B cell (primary cell): Measurements from ENCODE around the gene ZBTB14. TPM values are rescaled to one million over a fixed set of nuclear protein-coding genes. Genes with fewer than 3 reads are reported as not detected.
A peak's percentile ranks its signal among the peaks of the same experiment; 100 is the strongest.

Experiments
- ATAC-seq: fragments of 200-7000 bp; cut with Tn5 transposase; one replicate; pipeline ENCODE4 v1.10.0; 2021; ENCODE audit warnings: low read depth, mild to moderate bottlenecking, moderate number of reproducible peaks, moderate library complexity
- CTCF ChIA-PET: fragments of 350-600 bp; sonication (Branson Sonifier 250); formaldehyde crosslinking; loops from one replicate; lab custom pipeline; 2021; ENCODE audit warnings: antibody characterized with exemption, inconsistent platforms; lab: Charles Lee
- POLR2A ChIA-PET: fragments of 350-600 bp; sonication (Branson Sonifier 250); formaldehyde crosslinking; loops from one replicate; lab custom pipeline; 2021; ENCODE audit warnings: antibody characterized with exemption; lab: Charles Lee
- DNase-seq: peaks from one replicate; pipeline ENCODE4 v3.0.0; 2013
- H2AFZ ChIP-seq: 2 replicates; pipeline ENCODE4 v1.6.1; 2012; ENCODE audit warnings: mild to moderate bottlenecking, low read depth, low read length; ENCODE audit not compliant: insufficient read depth, poor library complexity, severe bottlenecking
- H3K27ac ChIP-seq, 2 donors: 1 replicate in 1 of 2; 2 replicates in 1 of 2; pipeline ENCODE4 v1.5.1; 2012 to 2013; ENCODE audit warnings: low read length in 2 of 2, mild to moderate bottlenecking in 2 of 2, moderate library complexity in 1 of 2
- H3K27me3 ChIP-seq, 4 experiments: fragments of 200-600 bp in 1 of 4; sonication (generic) in 1 of 4; replicated peaks in 1 of 4; 1 replicate in 2 of 4; 2 replicates in 2 of 4; pipeline versions ENCODE4 v1.6.1 to v1.7.0; 2013 to 2016; ENCODE audit warnings: low read length in 3 of 4, mild to moderate bottlenecking in 2 of 4, mixed read lengths in 1 of 4, moderate library complexity in 1 of 4; ENCODE audit not compliant: insufficient read depth in 4 of 4, control insufficient read depth in 3 of 4; ENCODE audit errors: control extremely low read depth in 1 of 4
- H3K36me3 ChIP-seq, 2 experiments: replicated peaks in 1 of 2; 1 replicate in 1 of 2; 2 replicates in 1 of 2; pipeline versions ENCODE4 v1.6.1 to v1.7.1; 2013; ENCODE audit warnings: low read length in 1 of 2; ENCODE audit not compliant: insufficient read depth in 2 of 2, control insufficient read depth in 1 of 2; ENCODE audit errors: control extremely low read depth in 1 of 2, extremely low read depth in 1 of 2
- H3K4me1 ChIP-seq, 2 donors: fragments of 200-600 bp in 1 of 2; sonication (generic) in 1 of 2; 1 replicate in 1 of 2; 2 replicates in 1 of 2; pipeline versions ENCODE4 v1.5.1 to v1.6.1; 2013 to 2017; ENCODE audit warnings: low read length in 2 of 2; ENCODE audit not compliant: control insufficient read depth in 2 of 2, insufficient read depth in 2 of 2
- H3K4me2 ChIP-seq: replicated peaks from 2 replicates; pipeline ENCODE3; 2012; ENCODE audit warnings: mild to moderate bottlenecking, low read depth, low read length; ENCODE audit not compliant: poor library complexity, severe bottlenecking
- H3K4me3 ChIP-seq, 5 experiments: fragments of 200-600 bp in 1 of 5; sonication (generic) in 1 of 5; 1 replicate in 3 of 5; 2 replicates in 2 of 5; pipeline versions ENCODE4 v1.5.1 to v1.7.0; 2011 to 2016; ENCODE audit warnings: low read length in 4 of 5, mild to moderate bottlenecking in 4 of 5, low read depth in 2 of 5, control low read depth in 1 of 5, moderate library complexity in 1 of 5; ENCODE audit not compliant: insufficient read depth in 1 of 5; ENCODE audit errors: control extremely low read depth in 1 of 5, extremely low read depth in 1 of 5
- H3K79me2 ChIP-seq: fragments of 200-600 bp; sonication (generic); one replicate; pipeline ENCODE4 v1.6.0; 2016; ENCODE audit warnings: low read length; ENCODE audit not compliant: control insufficient read depth, insufficient read depth
- H3K9ac ChIP-seq: fragments of 200-600 bp; sonication (generic); 2 replicates; pipeline ENCODE4 v1.6.1; 2017; ENCODE audit warnings: mild to moderate bottlenecking, low read length, moderate library complexity
- H3K9me3 ChIP-seq, 3 donors: one replicate each; pipeline versions ENCODE4 v1.6.1 to v1.7.1; 2013; ENCODE audit warnings: low read length in 2 of 3; ENCODE audit not compliant: control insufficient read depth in 2 of 3, insufficient read depth in 1 of 3; ENCODE audit errors: control extremely low read depth in 1 of 3
- H4K20me1 ChIP-seq: 2 replicates; pipeline ENCODE4 v1.6.0; 2012; ENCODE audit warnings: mild to moderate bottlenecking, low read length; ENCODE audit not compliant: insufficient read depth, control insufficient read depth, poor library complexity, severe bottlenecking
- H3K27ac Mint-ChIP-seq: one replicate; pipeline ENCODE4 v1.8.0; 2021; ENCODE audit warnings: mixed read lengths
- H3K27me3 Mint-ChIP-seq: one replicate; pipeline ENCODE4 v1.8.0; 2021; ENCODE audit warnings: mixed read lengths
- H3K4me1 Mint-ChIP-seq: one replicate; pipeline ENCODE4 v1.8.0; 2021; ENCODE audit warnings: mixed read lengths
- H3K4me3 Mint-ChIP-seq: one replicate; pipeline ENCODE4 v1.8.0; 2021; ENCODE audit warnings: mixed read lengths
- H3K9me3 Mint-ChIP-seq: one replicate; pipeline ENCODE4 v1.8.0; 2022; ENCODE audit warnings: mixed read lengths; ENCODE audit not compliant: insufficient read depth
- EZH2 ChIP-seq: IDR thresholded peaks from 2 replicates; pipeline ENCODE4 v1.6.1; 2012; ENCODE audit warnings: borderline replicate concordance, low read depth, mild to moderate bottlenecking, moderate library complexity, low read length; ENCODE audit not compliant: insufficient read depth, poor library complexity, severe bottlenecking
- WGBS: methylation state at CpG from one replicate; pipeline ENCODE4 v1.1.5; 2013; ENCODE audit warnings: missing lambda C conversion rate; ENCODE audit not compliant: insufficient coverage; 5-methylcytosine and 5-hydroxymethylcytosine counted together
- intact Hi-C: fragments of 100-400 bp; cut with micrococcal nuclease; formaldehyde crosslinking; loops from one replicate; pipeline ENCODE4 v1.10.0; 2022
- polyA plus RNA-seq: library from polyadenylated mRNA; depleted of rRNA; stranded (reverse); fragments of >200 nt; gene quantifications from 2 replicates; pipeline ENCODE4 v1.2.3, GENCODE V29; 2012
- total RNA-seq, 2 donors: library from RNA; stranded (reverse); fragments of 120-200 nt in 1 of 2; gene quantifications; 1 replicate in 1 of 2; 2 replicates in 1 of 2; pipeline versions ENCODE4 v1.2.3 to v1.2.4, GENCODE V29; 2013 to 2022
- TF ChIP-seq, protein P1 (sequence below): fragments of 200-600 bp; IDR thresholded peaks from one replicate; pipeline ENCODE4 v1.8.0; 2022; ENCODE audit warnings: antibody characterized with exemption, mild to moderate bottlenecking

Gene ZBTB14
- total and polyA plus RNA-seq, 2 donors (not counting 1 experiment from before 2014, with no cell fraction given): 12.3 to 34.2 TPM

DNA sequence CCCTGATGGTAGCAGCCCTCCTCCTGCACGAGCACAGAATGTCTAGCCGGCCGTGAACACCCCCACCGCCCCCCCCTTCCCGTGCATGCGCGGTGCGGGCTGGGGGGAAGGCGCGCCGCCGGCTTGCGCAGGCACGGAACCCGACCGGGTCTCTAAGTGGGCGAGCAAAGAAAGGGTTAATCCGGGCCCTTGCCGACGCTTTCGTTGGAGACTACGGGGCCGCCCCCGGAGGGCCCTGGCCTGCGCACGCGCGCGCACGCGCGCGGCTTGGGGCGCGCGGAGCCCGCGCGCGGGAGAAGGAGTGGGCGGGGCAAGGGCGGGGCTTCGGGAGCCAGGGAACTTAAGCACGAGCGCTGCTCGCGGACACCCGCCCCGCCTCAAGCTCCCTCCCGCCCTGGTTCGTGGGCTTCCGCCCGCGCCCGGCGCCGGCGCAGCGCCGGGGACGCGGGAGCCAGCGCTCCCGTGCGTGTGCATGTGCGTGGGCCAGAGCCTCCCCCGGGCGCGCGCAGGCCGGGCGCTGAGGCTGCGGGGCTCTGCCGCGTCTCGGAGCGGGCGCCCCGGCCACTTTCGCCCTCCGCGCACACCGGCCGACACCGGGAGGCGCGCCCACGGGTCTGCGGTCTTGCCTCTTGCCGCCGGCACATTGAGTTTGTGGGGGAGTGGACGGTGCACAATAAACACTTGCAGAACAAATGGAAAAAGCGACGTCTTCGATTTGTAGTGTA, 617 bp upstream of the ZBTB14 start:
- Histone ChIP-seq H3K4me1 (peaks cover 18 to 20% of the 10 kb centered on the region in 2 donors), H3K4me3 (peak overlapping the region; percentile 65 to 84 (median 72)), H3K4me2 (peak overlapping the region; percentile 91), H3K36me3 (peaks cover 1 to 8% of the 10 kb centered on the region in 2 experiments), H3K27ac (peak overlapping the region; percentile 81 to 86), H4K20me1 (no peaks in the 10 kb centered on the region), H3K9me3 (no peaks in the 10 kb centered on the region), H2AFZ (peak overlapping the region; percentile 86), H3K9ac (peak overlapping the region; percentile 69), H3K27me3 (peaks cover 0 to 7% (median 2%) of the 10 kb centered on the region in 4 experiments), H3K79me2 (peaks cover 9% of the 10 kb centered on the region)
- DNase-seq (peak; percentile 99), ATAC-seq (peak; percentile 66)
- TF ChIP-seq EZH2: no peak
- TF ChIP-seq, protein P1, sequence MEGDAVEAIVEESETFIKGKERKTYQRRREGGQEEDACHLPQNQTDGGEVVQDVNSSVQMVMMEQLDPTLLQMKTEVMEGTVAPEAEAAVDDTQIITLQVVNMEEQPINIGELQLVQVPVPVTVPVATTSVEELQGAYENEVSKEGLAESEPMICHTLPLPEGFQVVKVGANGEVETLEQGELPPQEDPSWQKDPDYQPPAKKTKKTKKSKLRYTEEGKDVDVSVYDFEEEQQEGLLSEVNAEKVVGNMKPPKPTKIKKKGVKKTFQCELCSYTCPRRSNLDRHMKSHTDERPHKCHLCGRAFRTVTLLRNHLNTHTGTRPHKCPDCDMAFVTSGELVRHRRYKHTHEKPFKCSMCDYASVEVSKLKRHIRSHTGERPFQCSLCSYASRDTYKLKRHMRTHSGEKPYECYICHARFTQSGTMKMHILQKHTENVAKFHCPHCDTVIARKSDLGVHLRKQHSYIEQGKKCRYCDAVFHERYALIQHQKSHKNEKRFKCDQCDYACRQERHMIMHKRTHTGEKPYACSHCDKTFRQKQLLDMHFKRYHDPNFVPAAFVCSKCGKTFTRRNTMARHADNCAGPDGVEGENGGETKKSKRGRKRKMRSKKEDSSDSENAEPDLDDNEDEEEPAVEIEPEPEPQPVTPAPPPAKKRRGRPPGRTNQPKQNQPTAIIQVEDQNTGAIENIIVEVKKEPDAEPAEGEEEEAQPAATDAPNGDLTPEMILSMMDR: no peak
- Mint-ChIP-seq H3K9me3 (no peaks in the 10 kb centered on the region), H3K27ac (peak overlapping the region; percentile 89), H3K27me3 (peaks cover 11% of the 10 kb centered on the region), H3K4me3 (peak overlapping the region; percentile 88), H3K4me1 (peaks cover 20% of the 10 kb centered on the region)
- CTCF ChIA-PET: interaction anchor here (2.2 kb wide), 1 partner anchor 59 kb away, joined by 15 read pairs; no protein-coding TSS in a partner anchor
- intact Hi-C loops: loop anchor here (1.0 to 10.0 kb wide), 4 partner anchors 14 to 1849 kb away; partner anchors contain the start of gene L3MBTL4
- WGBS: under 1% methylated on average over 95 of the region's 95 CpGs
- POLR2A ChIA-PET: interaction anchor here (1.4 to 4.5 kb wide), 3 partner anchors 14 to 58 kb away, joined by 4 to 57 read pairs (median 7); no protein-coding TSS in a partner anchor
